HepG2 (cell line): ENCODE data around the gene GDPGP1. TPM values are rescaled to one million over a fixed set of nuclear protein-coding genes. Genes with fewer than 3 reads are reported as not detected.

Experiments used
- ATAC-seq: fragments of 200-7000 bp; cut with Tn5 transposase; 3 replicates; pipeline ENCODE4 v1.9.1; 2020; ENCODE audit warnings: mild to moderate bottlenecking, moderate library complexity
- BruUV-seq: library from RNA; stranded (reverse); fragments of 400-500 nt; replicated peaks from 2 replicates; lab custom pipeline; 2021; lab: Mats Ljungman, UMichigan
- CTCF ChIA-PET: fragments of 300-600 bp; formaldehyde crosslinking; extraction: SDS; loops from one replicate; lab custom pipeline; 2021; ENCODE audit warnings: low total read pairs, inconsistent platforms, low intra/inter-chr PET ratio; lab: Yijun Ruan, JAX
- POLR2A ChIA-PET: fragments of 350-600 bp; sonication (Branson Sonifier 250); formaldehyde crosslinking; loops from one replicate; lab custom pipeline; 2020; ENCODE audit warnings: antibody characterized with exemption, inconsistent platforms; lab: Yijun Ruan, JAX
- DNase-seq: peaks from one replicate; pipeline ENCODE4 v3.0.0-alpha.2; 2015; ENCODE audit warnings: low spot score
- FAIRE-seq: peaks from 3 replicates; lab custom pipeline; 2011; peaks lifted over from hg19 to GRCh38; lab: Jason Lieb, UNC
- H2AFZ ChIP-seq: one replicate; pipeline ENCODE4 v1.6.1; 2011; ENCODE audit warnings: low read length, inconsistent platforms
- H3K27ac ChIP-seq: fragments of 300-600 bp; 3 replicates; pipeline ENCODE4 v1.8.0; 2011; ENCODE audit warnings: mixed run types, mild to moderate bottlenecking, mixed read lengths, low read length, inconsistent platforms; ENCODE audit not compliant: insufficient read depth; ENCODE audit errors: extremely low read length
- H3K27me3 ChIP-seq, 2 experiments: fragments of 200-600 bp in 1 of 2; 2 replicates in 1 of 2; 3 replicates in 1 of 2; pipeline versions ENCODE4 v1.6.0 to v1.8.0; 2011; ENCODE audit warnings: low read length in 2 of 2, mild to moderate bottlenecking in 2 of 2, moderate library complexity in 2 of 2, inconsistent platforms in 1 of 2; ENCODE audit not compliant: insufficient read depth in 2 of 2, control insufficient read depth in 1 of 2
- H3K36me3 ChIP-seq, 2 experiments: fragments of 200-600 bp in 1 of 2; replicated peaks in 1 of 2; 2 replicates in 1 of 2; 3 replicates in 1 of 2; pipeline versions ENCODE4 v1.5.1 to v1.8.0; 2011; ENCODE audit warnings: low read length in 2 of 2, inconsistent platforms in 1 of 2; ENCODE audit not compliant: insufficient read depth in 2 of 2, control insufficient read depth in 1 of 2
- H3K4me1 ChIP-seq: 2 replicates; pipeline ENCODE4 v1.5.1; 2012; ENCODE audit warnings: low read length, inconsistent platforms; ENCODE audit not compliant: insufficient read depth
- H3K4me2 ChIP-seq: 2 replicates; pipeline ENCODE4 v1.6.0; 2011; ENCODE audit warnings: low read depth, low read length, inconsistent platforms
- H3K4me3 ChIP-seq, 3 experiments: fragments of 200-600 bp in 1 of 3; sonication (generic), shearing (Covaris generic) in 1 of 3; replicated peaks in 1 of 3; 2 replicates each; pipeline ENCODE4 v1.5.1; 2011 to 2016; ENCODE audit warnings: low read length in 3 of 3, inconsistent platforms in 2 of 3, low read depth in 2 of 3, mild to moderate bottlenecking in 2 of 3, control low read depth in 1 of 3, mixed read lengths in 1 of 3; ENCODE audit not compliant: insufficient read depth in 1 of 3
- H3K79me2 ChIP-seq: one replicate; pipeline ENCODE4 v1.6.1; 2011; ENCODE audit warnings: low read length, inconsistent platforms; ENCODE audit not compliant: insufficient read depth
- H3K9ac ChIP-seq: 2 replicates; pipeline ENCODE4 v1.6.0; 2011; ENCODE audit warnings: mild to moderate bottlenecking, low read depth, low read length, inconsistent platforms; ENCODE audit not compliant: insufficient read depth
- H3K9me3 ChIP-seq: 2 replicates; pipeline ENCODE4 v1.5.1; 2012; ENCODE audit warnings: mild to moderate bottlenecking, low read length
- H4K20me1 ChIP-seq: 2 replicates; pipeline ENCODE4 v1.6.0; 2011; ENCODE audit warnings: inconsistent platforms, mild to moderate bottlenecking, low read length, moderate library complexity; ENCODE audit not compliant: insufficient read depth
- CREM ChIP-seq, 2 experiments: sonication (generic) in 1 of 2; formaldehyde crosslinking in 1 of 2; IDR thresholded peaks; 2 replicates each; pipeline versions ENCODE4 v1.4.0 to v1.6.1; 2016 to 2020; ENCODE audit warnings: antibody characterized with exemption in 1 of 2, mild to moderate bottlenecking in 1 of 2, missing genetic modification reagents in 1 of 2
- FOXP4 ChIP-seq: sonication (generic); formaldehyde crosslinking; IDR thresholded peaks from 2 replicates; pipeline ENCODE4 v1.4.0; 2020; ENCODE audit warnings: missing genetic modification reagents
- KLF13 ChIP-seq: sonication (generic); formaldehyde crosslinking; IDR thresholded peaks from 2 replicates; pipeline ENCODE4 v1.4.0; 2020; ENCODE audit warnings: mild to moderate bottlenecking, missing genetic modification reagents
- MLLT10 ChIP-seq: sonication (generic); formaldehyde crosslinking; IDR thresholded peaks from 2 replicates; pipeline ENCODE4 v1.4.0; 2020; ENCODE audit warnings: missing genetic modification reagents
- NFKBIZ ChIP-seq: IDR thresholded peaks from 2 replicates; pipeline ENCODE4 v1.6.1; 2018; ENCODE audit warnings: missing genetic modification reagents, missing compliant biosample characterization
- PHF8 ChIP-seq: sonication (generic); formaldehyde crosslinking; IDR thresholded peaks from 2 replicates; pipeline ENCODE4 v1.5.0; 2020; ENCODE audit warnings: missing genetic modification reagents
- RELA ChIP-seq: sonication (generic); formaldehyde crosslinking; IDR thresholded peaks from 2 replicates; pipeline ENCODE4 v1.4.0; 2020; ENCODE audit warnings: missing genetic modification reagents
- TEF ChIP-seq: sonication (generic); formaldehyde crosslinking; IDR thresholded peaks from 2 replicates; pipeline ENCODE4 v1.5.0; 2020; ENCODE audit warnings: missing genetic modification reagents
- U2AF1 ChIP-seq: fragments of 200-400 bp; formaldehyde crosslinking; optimal IDR thresholded peaks from 2 replicates; pipeline ENCODE3; 2017; ENCODE audit warnings: mild to moderate bottlenecking, low read depth, low read length
- UBTF ChIP-seq: sonication (generic); formaldehyde crosslinking; IDR thresholded peaks from 2 replicates; pipeline ENCODE4 v1.4.0; 2020; ENCODE audit warnings: mild to moderate bottlenecking, missing genetic modification reagents
- ZBTB43 ChIP-seq: sonication (generic); formaldehyde crosslinking; conservative IDR thresholded peaks from 2 replicates; pipeline ENCODE4 v1.4.0; 2020; ENCODE audit warnings: missing genetic modification reagents
- ZNF136 ChIP-seq: sonication (generic); formaldehyde crosslinking; IDR thresholded peaks from 2 replicates; pipeline ENCODE4 v1.8.1; 2022; ENCODE audit warnings: low read depth, mild to moderate bottlenecking, moderate library complexity, missing genetic modification reagents
- ZNF138 ChIP-seq: sonication (generic); formaldehyde crosslinking; IDR thresholded peaks from 2 replicates; pipeline ENCODE4 v1.5.0; 2020; ENCODE audit warnings: mild to moderate bottlenecking, low read depth, missing genetic modification reagents
- ZNF275 ChIP-seq: sonication (generic); formaldehyde crosslinking; IDR thresholded peaks from 2 replicates; pipeline ENCODE4 v1.8.0; 2022; ENCODE audit warnings: missing genetic modification reagents, mild to moderate bottlenecking, inconsistent platforms, borderline replicate concordance
- WGBS: methylation state at CpG from one replicate; pipeline ENCODE4 v1.1.6; 2017; ENCODE audit warnings: low lambda C conversion rate; 5-methylcytosine and 5-hydroxymethylcytosine counted together
- in situ Hi-C: cut with HindIII; loops from 2 replicates; pipeline ENCODE4 v1.10.0; 2017; ENCODE audit warnings: low pct_unique_long_range_greater_than_20kb; ENCODE audit not compliant: extremely low pct_ligation_motif_present
- intact Hi-C: fragments of 100-400 bp; cut with micrococcal nuclease; formaldehyde crosslinking; loops from one replicate; pipeline ENCODE4 v1.10.0; 2022; ENCODE audit not compliant: unreplicated experiment
- polyA plus RNA-seq, 8 experiments: library from polyadenylated mRNA; depleted of rRNA in 3 of 8; stranded (reverse) in 7 of 8; unstranded in 1 of 8; fragments of >200 nt; fragmentation: Illumina TruSeq in 4 of 8; extraction: Trizol in 4 of 8; gene quantifications; 2 replicates each; pipeline versions ENCODE4 v1.2.1 to v1.2.3, GENCODE V29; 2011 to 2016; ENCODE audit warnings: low read depth in 4 of 8, missing spikeins in 1 of 8, mixed read lengths in 1 of 8; ENCODE audit not compliant: insufficient read depth in 1 of 8
- total RNA-seq, 5 experiments: library from RNA; depleted of rRNA; stranded (reverse); fragments of >200 nt; fragmentation: Illumina TruSeq; extraction: Trizol; gene quantifications; 2 replicates each; pipeline ENCODE4 v1.2.3, GENCODE V29; 2016; ENCODE audit warnings: low read depth in 1 of 5

Gene GDPGP1
- total and polyA plus RNA-seq, 2 of the 13 experiments (the other 11 are each of a cell fraction or from before 2014, with no cell fraction given) = 1.5 to 4.3 TPM

GRCh38 chr15:90266061-90266431, 32.0 kb downstream of the GDPGP1 start:
- intact Hi-C loops (loop anchor here (5.0 kb wide), 1 partner anchor 34 kb away; the partner anchor contains the start of genes CIB1 and GDPGP1), in situ Hi-C loops (no loop called here)
- Histone ChIP-seq H3K4me1 (peaks cover 62% of the 10 kb centered on the region), H3K36me3 (peaks cover 5 to 20% of the 10 kb centered on the region in 2 experiments; a peak in 4 of 5 replicates), H2AFZ (no peak overlapping the region), H3K9ac (peak overlapping the region; percentile 88), H3K79me2 (peaks cover 42% of the 10 kb centered on the region), H3K9me3 (no peaks in the 10 kb centered on the region), H3K4me3 (peak overlapping the region; percentile 71 to 78 (median 72)), H3K27ac (peak overlapping the region; percentile 83), H4K20me1 (peaks cover 7% of the 10 kb centered on the region), H3K27me3 (no peaks in the 10 kb centered on the region; a peak in 1 of 5 replicates), H3K4me2 (peak overlapping the region; percentile 87)
- ChIA-PET CTCF (no interaction called here), POLR2A (interaction anchor here (0.8 to 1.2 kb wide), 8 partner anchors 8 to 163 kb away, joined by 3 to 11 read pairs (median 4); partner anchors contain the start of genes CIB1, GDPGP1, IDH2 and TTLL13)
- 0% methylated on average over 12 of the region's 16 CpGs for WGBS
- DNase-seq = no peak
- no peak for FAIRE-seq
- TSS peak; percentile 68 for BruUV-seq
- peak; percentile 25 for ATAC-seq
- no peak for TF ChIP-seq KLF13 (CRISPR knock-in tag)
- no peak for TF ChIP-seq ZNF138 (CRISPR knock-in tag)
- no peak for TF ChIP-seq UBTF
- TF ChIP-seq TEF (CRISPR knock-in tag) = no peak
- TF ChIP-seq ZBTB43 (CRISPR knock-in tag) = no peak
- 0 out of 2 replicates have a peak, but pooled peaks have one; percentile 3 for TF ChIP-seq FOXP4 (CRISPR knock-in tag)
- TF ChIP-seq ZNF136 (CRISPR knock-in tag) = 0 out of 2 replicates have a peak, but pooled peaks have one; percentile 17
- TF ChIP-seq MLLT10 (CRISPR knock-in tag) = no peak
- TF ChIP-seq PHF8 (CRISPR knock-in tag) = no peak
- TF ChIP-seq RELA = no peak
- no peak for TF ChIP-seq ZNF275 (CRISPR knock-in tag)
- TF ChIP-seq NFKBIZ (CRISPR knock-in tag) = no peak
- TF ChIP-seq CREM (IDR thresholded peaks at IDR 0.05) = 0 out of 2 replicates have a peak, but pooled peaks have one; percentile 12
- TF ChIP-seq CREM (CRISPR knock-in tag; IDR thresholded peaks at IDR 0.05) = no peak
- TF ChIP-seq U2AF1 = peak; percentile 6
